GM18511 (cell line): ENCODE data around the gene LIME1.

Source experiments
- ATAC-seq: cut with Tn5 transposase; IDR thresholded peaks from one replicate; pipeline ENCODE4 v1.9.1; 2021; ENCODE audit warnings: mild to moderate bottlenecking, moderate library complexity; ENCODE audit not compliant: unreplicated experiment

Gene LIME1

GRCh38 chr20:63696628-63697356, 39.7 kb upstream of the LIME1 start, which contains the start of gene TNFRSF6B:
Gene TNFRSF6B, plus strand, starts transcription at chr20:63696652. Its CDS starts 116 bp downstream, at chr20:63696768.
- ATAC-seq = no peak

GRCh38 chr20:63697357-63697867, 39.1 kb upstream of the LIME1 start:
- no peak for ATAC-seq

GRCh38 chr20:63697868-63698545, 38.5 kb upstream of the LIME1 start:
- ATAC-seq = no peak

GRCh38 chr20:63698739-63699465, 37.6 kb upstream of the LIME1 start:
- ATAC-seq = no peak

- ATAC-seq = no peak
Observed at GRCh38 chr20:63699466-63700198, 36.8 kb upstream of the LIME1 start.

GRCh38 chr20:63700199-63701050, 36.0 kb upstream of the LIME1 start:
- no peak for ATAC-seq

- ATAC-seq = no peak
Observed at GRCh38 chr20:63701051-63701328, 35.5 kb upstream of the LIME1 start.

GRCh38 chr20:63701329-63702035, 35.0 kb upstream of the LIME1 start:
- ATAC-seq = no peak

- ATAC-seq = no peak
Observed at GRCh38 chr20:63702036-63702665, 34.3 kb upstream of the LIME1 start.

- no peak for ATAC-seq
Observed at GRCh38 chr20:63702751-63703470, 33.6 kb upstream of the LIME1 start.

GRCh38 chr20:63703471-63703975, 32.9 kb upstream of the LIME1 start:
- ATAC-seq = no peak

GRCh38 chr20:63703976-63704748, 32.3 kb upstream of the LIME1 start:
- ATAC-seq = no peak

- ATAC-seq = no peak
Observed at GRCh38 chr20:63704749-63705117, 31.7 kb upstream of the LIME1 start.

GRCh38 chr20:63705232-63706026, 31.0 kb upstream of the LIME1 start:
- no peak for ATAC-seq

GRCh38 chr20:63706027-63706695, 30.3 kb upstream of the LIME1 start:
- no peak for ATAC-seq
